ENCODE measurements around the gene ERC1. TPM values are rescaled to one million over a fixed set of nuclear protein-coding genes. Genes with fewer than 3 reads are reported as not detected.

ERC1 gene
- total and polyA plus RNA-seq, 9 of the 15 experiments (the other 6 are each of a cell fraction or from before 2014, with no cell fraction given), result 0.74 to 11.8 (median 4.8) TPM

DNA sequence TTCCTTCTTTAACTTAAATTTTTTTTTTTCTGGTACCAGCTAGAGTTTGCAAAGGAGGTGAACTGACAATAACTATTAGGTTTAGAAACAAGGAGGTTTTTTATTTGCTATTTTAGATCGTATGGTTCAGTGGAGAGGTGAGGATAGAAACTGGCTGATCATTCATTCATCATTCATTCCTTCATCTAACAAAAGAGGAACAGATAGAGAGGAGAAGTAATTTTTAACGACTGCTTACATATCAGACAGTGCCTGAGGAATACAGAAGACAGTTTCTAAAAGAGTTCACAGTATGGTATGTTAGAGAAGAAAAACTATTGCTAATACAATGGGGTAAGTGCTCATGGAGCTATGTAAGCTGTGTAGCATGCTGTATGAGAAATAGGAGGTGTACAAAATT lies 111.1 kb downstream of the ERC1 start:
- no TSS peak for BruUV-seq (replicated peaks)
- ChIA-PET POLR2A (interaction anchor here (0.8 kb wide), 1 partner anchor 19 kb away, joined by 3 read pairs; no protein-coding TSS in a partner anchor), CTCF (ENCODE audit: low intra/inter-chr PET ratio) (interaction anchor here (0.7 kb wide), 1 partner anchor 36 kb away, joined by 3 read pairs; no protein-coding TSS in a partner anchor)
- no peak overlapping the region for H3K9ac ChIP-seq (ENCODE audit: insufficient read depth in 1 of 2, low read depth in 2 of 2, low read length in 2 of 2)
- H3K4me3 ChIP-seq, result no peak overlapping the region
- no peaks in the 10 kb centered on the region for H3K9me3 ChIP-seq (replicated peaks; ENCODE audit: control insufficient read depth, insufficient read depth, low read depth, low read length)
- no peaks in the 10 kb centered on the region; a peak in 1 of 5 replicates for H3K4me1 ChIP-seq (replicated peaks in 1 of 2; ENCODE audit: control insufficient read depth in 2 of 2, insufficient read depth in 2 of 2, low read length in 2 of 2)
- DNase-seq (ENCODE audit: extremely low read depth in 1 of 4, low spot score in 3 of 4), result no peak
- in situ Hi-C loops (cut with MboI), result no loop called here
- H3K4me2 ChIP-seq (ENCODE audit: insufficient read depth, low read length), result no peak overlapping the region
- no peaks in the 10 kb centered on the region for H3K36me3 ChIP-seq (ENCODE audit: control insufficient read depth, insufficient read depth, low read length)
- FAIRE-seq, result no peak
- no peak for ATAC-seq
- no peaks in the 10 kb centered on the region for H3K27me3 ChIP-seq (ENCODE audit: control insufficient read depth in 2 of 2, insufficient read depth in 2 of 2, low read length in 2 of 2)
- H4K20me1 ChIP-seq (replicated peaks; ENCODE audit: control insufficient read depth, insufficient read depth, low read length), result no peaks in the 10 kb centered on the region
- H3K27ac ChIP-seq (ENCODE audit: extremely low read depth, low read depth, low read length), result no peak overlapping the region
- TF ChIP-seq CBX2 (IDR thresholded peaks at IDR 0.05; ENCODE audit: insufficient read depth, low read length, poor library complexity, severe bottlenecking), result no peak
- TF ChIP-seq ZNF24 (IDR thresholded peaks at IDR 0.05), result 0 out of 2 replicates have a peak, but pooled peaks have one; percentile 19
- intact Hi-C loops (cut with micrococcal nuclease), result no loop called here
- no peaks in the 10 kb centered on the region for H3K79me2 ChIP-seq (ENCODE audit: control insufficient read depth, insufficient read depth, low read length)
- H3K9me1 ChIP-seq (ENCODE audit: control insufficient read depth, insufficient read depth, low read length), result no peaks in the 10 kb centered on the region
- H2AFZ ChIP-seq (ENCODE audit: low read depth, low read length), result no peak overlapping the region
- 32% methylated on average over 2 of the region's 2 CpGs for WGBS (ENCODE audit: insufficient coverage, low coverage, missing lambda C conversion rate)

DNA sequence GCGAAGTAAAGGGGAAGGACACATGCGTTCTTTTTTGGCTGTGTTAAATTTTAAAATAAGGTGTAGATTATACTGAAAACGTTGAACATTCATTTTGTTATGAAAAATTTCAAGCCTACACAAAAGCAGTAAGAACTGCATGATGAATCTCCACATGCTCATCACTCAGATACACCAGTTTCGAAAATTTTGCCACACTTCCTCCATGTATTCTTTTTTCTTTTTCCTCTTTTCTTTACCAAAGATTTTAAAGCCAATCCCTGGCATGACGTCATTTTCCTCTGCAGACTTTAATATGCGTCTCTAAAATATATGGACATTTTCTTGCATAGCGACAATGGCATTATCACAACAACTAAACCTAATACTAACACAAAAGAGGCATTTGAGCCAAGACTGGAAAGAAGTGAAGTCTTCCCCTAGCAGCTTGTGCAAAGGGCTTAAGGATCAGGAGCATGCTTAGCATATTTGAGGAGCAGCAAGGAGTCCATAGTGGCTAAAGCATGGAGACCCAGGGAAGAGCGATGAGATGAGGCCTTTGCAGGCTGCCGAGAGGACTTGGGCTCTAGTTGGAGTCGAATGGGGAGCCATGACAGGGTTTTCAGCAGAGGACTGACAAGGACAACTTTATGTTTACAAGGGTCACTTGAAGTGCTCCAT lies 111.9 kb downstream of the ERC1 start:
- no peaks in the 10 kb centered on the region for H3K36me3 ChIP-seq (ENCODE audit: control insufficient read depth, insufficient read depth, low read length)
- no peak overlapping the region for H2AFZ ChIP-seq (ENCODE audit: low read depth, low read length)
- intact Hi-C loops (cut with micrococcal nuclease), result no loop called here
- BruUV-seq (replicated peaks), result no TSS peak
- H3K79me2 ChIP-seq (ENCODE audit: control insufficient read depth, insufficient read depth, low read length), result no peaks in the 10 kb centered on the region
- no peak overlapping the region for H3K9ac ChIP-seq (ENCODE audit: insufficient read depth in 1 of 2, low read depth in 2 of 2, low read length in 2 of 2)
- FAIRE-seq (no peak), DNase-seq (ENCODE audit: extremely low read depth in 1 of 4, low spot score in 3 of 4) (no peak), ATAC-seq (no peak)
- no peak overlapping the region for H3K4me3 ChIP-seq
- H3K9me3 ChIP-seq (replicated peaks; ENCODE audit: control insufficient read depth, insufficient read depth, low read depth, low read length), result no peaks in the 10 kb centered on the region
- no peak overlapping the region for H3K27ac ChIP-seq (ENCODE audit: extremely low read depth, low read depth, low read length)
- H4K20me1 ChIP-seq (replicated peaks; ENCODE audit: control insufficient read depth, insufficient read depth, low read length), result no peaks in the 10 kb centered on the region
- no peaks in the 10 kb centered on the region for H3K9me1 ChIP-seq (ENCODE audit: control insufficient read depth, insufficient read depth, low read length)
- no peaks in the 10 kb centered on the region; a peak in 1 of 5 replicates for H3K4me1 ChIP-seq (replicated peaks in 1 of 2; ENCODE audit: control insufficient read depth in 2 of 2, insufficient read depth in 2 of 2, low read length in 2 of 2)
- TF ChIP-seq NCOR1 (IDR thresholded peaks at IDR 0.05) (no peak), ASH1L (IDR thresholded peaks at IDR 0.05; ENCODE audit: borderline replicate concordance, low read depth, partially characterized antibody) (no peak)
- TF ChIP-seq, protein P1, sequence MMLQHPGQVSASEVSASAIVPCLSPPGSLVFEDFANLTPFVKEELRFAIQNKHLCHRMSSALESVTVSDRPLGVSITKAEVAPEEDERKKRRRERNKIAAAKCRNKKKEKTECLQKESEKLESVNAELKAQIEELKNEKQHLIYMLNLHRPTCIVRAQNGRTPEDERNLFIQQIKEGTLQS (IDR thresholded peaks at IDR 0.05), result 0 out of 2 replicates have a peak, but pooled peaks have one; percentile 14
- TF ChIP-seq, protein P1 (CRISPR knock-in tag; conservative IDR thresholded peaks at IDR 0.05), result no peak
- TF ChIP-seq, protein P2, sequence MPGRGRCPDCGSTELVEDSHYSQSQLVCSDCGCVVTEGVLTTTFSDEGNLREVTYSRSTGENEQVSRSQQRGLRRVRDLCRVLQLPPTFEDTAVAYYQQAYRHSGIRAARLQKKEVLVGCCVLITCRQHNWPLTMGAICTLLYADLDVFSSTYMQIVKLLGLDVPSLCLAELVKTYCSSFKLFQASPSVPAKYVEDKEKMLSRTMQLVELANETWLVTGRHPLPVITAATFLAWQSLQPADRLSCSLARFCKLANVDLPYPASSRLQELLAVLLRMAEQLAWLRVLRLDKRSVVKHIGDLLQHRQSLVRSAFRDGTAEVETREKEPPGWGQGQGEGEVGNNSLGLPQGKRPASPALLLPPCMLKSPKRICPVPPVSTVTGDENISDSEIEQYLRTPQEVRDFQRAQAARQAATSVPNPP (IDR thresholded peaks at IDR 0.05; ENCODE audit: borderline replicate concordance, insufficient read depth, insufficient read length), result no peak
- TF ChIP-seq, protein P3, sequence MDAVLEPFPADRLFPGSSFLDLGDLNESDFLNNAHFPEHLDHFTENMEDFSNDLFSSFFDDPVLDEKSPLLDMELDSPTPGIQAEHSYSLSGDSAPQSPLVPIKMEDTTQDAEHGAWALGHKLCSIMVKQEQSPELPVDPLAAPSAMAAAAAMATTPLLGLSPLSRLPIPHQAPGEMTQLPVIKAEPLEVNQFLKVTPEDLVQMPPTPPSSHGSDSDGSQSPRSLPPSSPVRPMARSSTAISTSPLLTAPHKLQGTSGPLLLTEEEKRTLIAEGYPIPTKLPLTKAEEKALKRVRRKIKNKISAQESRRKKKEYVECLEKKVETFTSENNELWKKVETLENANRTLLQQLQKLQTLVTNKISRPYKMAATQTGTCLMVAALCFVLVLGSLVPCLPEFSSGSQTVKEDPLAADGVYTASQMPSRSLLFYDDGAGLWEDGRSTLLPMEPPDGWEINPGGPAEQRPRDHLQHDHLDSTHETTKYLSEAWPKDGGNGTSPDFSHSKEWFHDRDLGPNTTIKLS (IDR thresholded peaks at IDR 0.05; ENCODE audit: borderline replicate concordance, low read depth), result no peak
- no peaks in the 10 kb centered on the region for H3K27me3 ChIP-seq (ENCODE audit: control insufficient read depth in 2 of 2, insufficient read depth in 2 of 2, low read length in 2 of 2)
- H3K4me2 ChIP-seq (ENCODE audit: insufficient read depth, low read length), result no peak overlapping the region
- WGBS (ENCODE audit: insufficient coverage, low coverage, missing lambda C conversion rate), result 70% methylated on average over 9 of the region's 10 CpGs
- CTCF ChIA-PET (ENCODE audit: low intra/inter-chr PET ratio), result no interaction called here
- in situ Hi-C loops (cut with MboI), result no loop called here
- POLR2A ChIA-PET, result no interaction called here

Measured in K562 (cell line).